ENCODE measurements around the gene RECQL5.
"Not testable (repeated sequence)": the region's sequence is repeated elsewhere in the genome, so short reads cannot be mapped to it uniquely, and the experiment has no call there.

RECQL5 gene

GRCh38 chr17:75611851-75612429 lies 55.0 kb downstream of the RECQL5 start:
- ATAC-seq, result no peak
- Mint-ChIP-seq H3K4me1 (peaks cover 2% of the 10 kb centered on the region), H3K27ac (no peak overlapping the region), H3K4me3 (no peak overlapping the region), H3K9me3 (no peaks in the 10 kb centered on the region), H3K36me3 (no peaks in the 10 kb centered on the region)
- no peak for DNase-seq (ENCODE audit: low spot score in 2 of 2)

DNA sequence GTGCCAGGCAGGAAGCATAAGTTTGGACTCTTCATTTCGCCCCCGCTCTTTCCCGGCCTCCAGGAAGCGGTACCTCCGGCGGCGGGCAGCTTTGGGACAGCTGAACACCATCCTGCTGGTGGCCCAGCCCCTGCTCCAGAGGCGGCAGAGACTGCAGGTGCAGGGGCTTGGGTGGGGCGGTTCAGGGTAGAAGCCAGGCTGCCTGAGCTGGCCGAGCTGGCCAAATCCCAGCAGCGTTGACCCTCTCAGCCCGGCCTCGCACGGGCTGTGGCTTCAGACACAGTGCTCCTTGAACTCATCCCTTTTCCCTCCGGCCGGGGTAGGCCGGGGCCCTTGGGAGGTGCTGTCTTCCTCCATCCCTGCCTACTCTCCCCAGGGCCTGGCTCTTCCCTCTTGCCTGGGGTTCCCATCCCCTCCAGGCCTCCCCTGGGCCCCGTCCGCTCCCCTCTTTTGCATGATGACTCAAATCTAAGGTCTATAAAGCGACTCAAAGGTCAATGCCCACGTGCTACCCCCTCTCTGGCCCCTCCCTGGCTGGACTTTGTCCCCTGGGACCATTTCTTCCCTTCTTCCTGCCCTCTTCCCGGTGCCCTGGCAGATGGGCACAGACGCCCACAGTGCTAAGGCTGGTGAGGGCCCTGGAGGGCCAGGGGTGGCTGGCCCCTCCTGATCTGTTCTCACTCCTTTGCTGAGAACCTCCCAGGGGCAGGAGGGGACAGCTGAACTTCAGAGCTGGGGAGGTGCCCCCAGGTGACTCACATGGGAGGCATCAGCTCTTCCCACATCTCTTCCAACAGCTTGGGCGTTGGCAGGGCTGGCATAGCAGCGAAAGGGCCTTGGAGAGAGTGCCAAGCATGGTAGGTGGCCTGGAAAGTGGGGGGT lies 56.6 kb downstream of the RECQL5 start:
- peaks cover 5% of the 10 kb centered on the region for H3K4me1 Mint-ChIP-seq
- H3K9me3 Mint-ChIP-seq, result no peaks in the 10 kb centered on the region
- no peaks in the 10 kb centered on the region for H3K36me3 Mint-ChIP-seq
- DNase-seq (ENCODE audit: low spot score in 2 of 2) (no peak), ATAC-seq (peak; percentile 14)
- no peak overlapping the region for H3K4me3 Mint-ChIP-seq
- H3K27ac Mint-ChIP-seq, result no peak overlapping the region

DNA sequence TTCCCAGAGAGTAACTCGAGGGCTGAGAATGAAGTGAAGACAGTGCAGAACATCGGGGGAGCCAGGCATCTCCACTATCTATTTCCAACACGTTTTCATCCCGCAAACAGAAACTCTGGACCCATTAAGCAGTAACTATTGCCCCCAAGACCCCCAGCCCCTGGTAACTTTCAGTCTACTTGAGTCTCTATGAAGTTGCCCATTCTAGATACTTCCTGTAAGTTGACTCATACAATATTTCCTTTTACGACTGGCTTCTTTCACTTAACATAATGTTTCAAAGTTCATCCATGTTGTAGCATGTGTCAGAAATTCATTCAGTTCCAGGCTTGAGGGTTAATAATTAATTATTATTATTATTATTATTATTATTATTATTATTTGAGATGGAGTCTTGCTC lies 59.9 kb downstream of the RECQL5 start:
- H3K4me1 Mint-ChIP-seq, result peaks cover 5% of the 10 kb centered on the region
- H3K27ac Mint-ChIP-seq, result no peak overlapping the region
- DNase-seq (ENCODE audit: low spot score in 2 of 2), result no peak
- no peak overlapping the region for H3K4me3 Mint-ChIP-seq
- H3K36me3 Mint-ChIP-seq, result no peaks in the 10 kb centered on the region
- no peak for ATAC-seq
- no peaks in the 10 kb centered on the region for H3K9me3 Mint-ChIP-seq

DNA sequence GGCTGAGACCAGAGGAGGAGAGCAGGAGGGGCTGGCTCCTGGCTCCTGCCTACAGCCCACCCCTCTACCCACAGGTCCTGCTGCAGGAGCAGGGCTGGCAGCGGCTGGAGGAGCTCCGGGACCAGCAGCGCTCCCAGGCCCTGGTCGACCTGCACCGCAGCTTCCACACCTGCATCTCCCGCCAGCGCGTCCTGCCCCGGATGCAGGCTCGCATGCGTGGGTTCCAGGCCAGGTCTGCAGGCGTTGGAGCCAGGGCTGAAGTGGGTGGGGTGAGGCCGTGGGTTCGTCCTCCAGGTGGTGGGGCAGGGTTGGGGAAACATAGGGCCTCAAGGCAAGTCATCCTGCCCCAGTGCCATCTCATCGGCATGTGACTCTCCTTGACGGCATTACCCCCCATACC lies 61.2 kb downstream of the RECQL5 start:
- Mint-ChIP-seq H3K4me3 (no peak overlapping the region), H3K27ac (no peak overlapping the region)
- DNase-seq (ENCODE audit: low spot score in 2 of 2), result no peak

GRCh38 chr17:75604034-75604695 lies 62.8 kb downstream of the RECQL5 start:
- no peak overlapping the region for H3K4me3 Mint-ChIP-seq
- peak overlapping the region; percentile 1 for H3K27ac Mint-ChIP-seq
- DNase-seq (ENCODE audit: low spot score in 2 of 2) (no peak), ATAC-seq (peak; percentile 41)
- H3K4me1 Mint-ChIP-seq, result peaks cover 11% of the 10 kb centered on the region
- H3K36me3 Mint-ChIP-seq, result no peaks in the 10 kb centered on the region
- no peaks in the 10 kb centered on the region for H3K9me3 Mint-ChIP-seq

More for the DNA sequence above, 61.2 kb downstream of the RECQL5 start:
- Mint-ChIP-seq H3K9me3 (no peaks in the 10 kb centered on the region), H3K4me1 (peaks cover 11% of the 10 kb centered on the region), H3K36me3 (no peaks in the 10 kb centered on the region)
- ATAC-seq, result no peak

DNA sequence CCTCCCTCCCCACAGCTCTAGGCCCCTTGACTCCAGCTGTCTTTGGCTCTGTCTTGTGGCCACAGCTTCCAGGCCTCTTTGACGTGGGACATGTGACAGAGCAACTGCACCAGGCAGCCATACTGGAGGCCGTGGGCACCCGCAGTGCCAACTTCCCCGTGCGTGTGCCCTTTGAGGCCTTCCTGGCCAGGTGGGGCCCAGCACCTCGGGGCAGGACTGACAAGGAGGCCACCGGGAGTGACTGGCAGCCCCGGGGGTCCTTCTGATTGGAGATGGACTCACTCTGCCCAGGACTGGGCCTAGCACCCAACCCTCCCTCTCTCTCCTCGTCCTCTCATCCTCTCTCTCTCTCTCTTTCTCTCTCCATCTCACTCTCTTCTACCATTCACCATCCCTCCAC lies 63.8 kb downstream of the RECQL5 start:
- H3K4me1 Mint-ChIP-seq, result peaks cover 11% of the 10 kb centered on the region
- no peak for DNase-seq (ENCODE audit: low spot score in 2 of 2)
- no peak for ATAC-seq
- peak overlapping the region; percentile 1 for H3K27ac Mint-ChIP-seq
- no peaks in the 10 kb centered on the region for H3K9me3 Mint-ChIP-seq
- H3K36me3 Mint-ChIP-seq, result no peaks in the 10 kb centered on the region
- H3K4me3 Mint-ChIP-seq, result no peak overlapping the region

DNA sequence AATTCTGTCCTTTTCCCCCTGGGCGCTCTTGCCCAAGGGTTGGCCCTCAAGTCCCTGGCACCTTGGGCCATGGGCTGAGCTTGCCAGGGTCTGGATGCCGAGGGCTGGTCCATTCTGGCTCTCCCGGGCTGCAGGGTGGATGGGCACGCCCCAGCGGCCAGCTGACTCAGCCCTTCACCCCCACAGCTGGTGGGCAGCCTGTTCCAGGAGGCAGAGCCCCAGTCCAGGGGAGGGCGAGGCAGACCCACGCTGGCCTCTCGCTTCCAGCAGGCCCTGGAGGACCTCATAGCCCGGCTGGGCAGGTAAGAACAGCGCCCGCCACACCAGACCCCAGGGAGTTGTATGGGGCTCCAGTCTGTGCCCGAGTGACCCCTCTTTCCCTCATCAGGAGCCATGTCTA lies 64.3 kb downstream of the RECQL5 start:
- Mint-ChIP-seq H3K27ac (peak overlapping the region; percentile 58), H3K4me3 (no peak overlapping the region), H3K9me3 (no peaks in the 10 kb centered on the region)

GRCh38 chr17:75601057-75601987 lies 65.6 kb downstream of the RECQL5 start:
- DNase-seq (ENCODE audit: low spot score in 2 of 2) (peak; percentile 58 to 86), ATAC-seq (peak; percentile 74)
- Mint-ChIP-seq H3K9me3 (no peaks in the 10 kb centered on the region), H3K27ac (no peak overlapping the region), H3K4me1 (peaks cover 6% of the 10 kb centered on the region), H3K36me3 (no peaks in the 10 kb centered on the region), H3K4me3 (no peak overlapping the region)

More for the DNA sequence above, 64.3 kb downstream of the RECQL5 start:
- DNase-seq (ENCODE audit: low spot score in 2 of 2), result no peak
- Mint-ChIP-seq H3K4me1 (peaks cover 11% of the 10 kb centered on the region), H3K36me3 (no peaks in the 10 kb centered on the region)
- no peak for ATAC-seq

DNA sequence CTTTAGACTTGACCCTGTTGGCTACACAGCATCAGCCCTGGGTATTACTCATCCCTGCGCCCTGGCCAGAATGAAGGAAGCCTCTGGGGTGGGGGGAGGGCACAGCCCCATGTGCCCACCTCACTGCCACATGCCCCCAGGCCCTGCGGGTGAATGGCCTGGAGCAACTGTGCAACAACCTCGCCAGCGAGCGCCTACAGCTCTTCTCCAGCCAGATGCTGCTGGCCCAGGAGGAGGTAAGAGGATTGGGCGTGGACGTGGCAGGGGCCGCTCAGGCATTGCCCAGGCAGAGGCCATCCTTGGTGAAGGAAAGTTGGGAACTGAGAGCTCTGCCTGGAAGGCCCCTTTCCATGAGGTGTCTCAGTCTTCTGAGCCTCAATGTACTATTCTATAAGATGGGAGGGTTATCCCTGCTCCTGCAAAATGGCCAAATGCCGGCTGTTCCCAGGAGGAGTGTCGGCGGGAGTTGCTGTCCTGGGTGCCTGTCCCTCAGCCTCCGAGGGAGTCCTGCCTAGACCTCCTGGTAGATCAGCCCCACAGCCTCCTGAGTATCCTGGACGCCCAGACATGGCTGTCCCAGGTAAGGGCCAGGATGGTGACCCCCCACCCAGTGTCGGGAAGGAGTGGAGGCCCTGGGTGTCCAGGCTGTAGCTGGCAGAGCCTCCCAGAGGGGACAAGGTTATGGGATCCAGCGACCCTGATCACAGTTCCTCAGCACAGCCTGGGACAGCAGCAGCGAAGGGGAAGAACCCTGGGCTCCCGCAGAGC lies 70.5 kb downstream of the RECQL5 start:
- Mint-ChIP-seq H3K4me1 (peaks cover 5% of the 10 kb centered on the region), H3K36me3 (no peaks in the 10 kb centered on the region), H3K4me3 (no peak overlapping the region), H3K9me3 (no peaks in the 10 kb centered on the region), H3K27ac (no peak overlapping the region)
- ATAC-seq (no peak), DNase-seq (ENCODE audit: low spot score in 2 of 2) (no peak)

GRCh38 chr17:75595920-75596313 lies 71.0 kb downstream of the RECQL5 start:
- H3K36me3 Mint-ChIP-seq, result no peaks in the 10 kb centered on the region

GRCh38 chr17:75595284-75595919 lies 71.6 kb downstream of the RECQL5 start:
- ATAC-seq (no peak), DNase-seq (ENCODE audit: low spot score in 2 of 2) (no peak)
- H3K9me3 Mint-ChIP-seq, result no peaks in the 10 kb centered on the region
- peaks cover 8% of the 10 kb centered on the region for H3K4me1 Mint-ChIP-seq
- no peak overlapping the region for H3K27ac Mint-ChIP-seq
- H3K4me3 Mint-ChIP-seq, result no peak overlapping the region
- H3K36me3 Mint-ChIP-seq, result no peaks in the 10 kb centered on the region

More at GRCh38 chr17:75595920-75596313, 71.0 kb downstream of the RECQL5 start:
- peaks cover 5% of the 10 kb centered on the region for H3K4me1 Mint-ChIP-seq
- DNase-seq (ENCODE audit: low spot score in 2 of 2), result no peak
- no peak overlapping the region for H3K4me3 Mint-ChIP-seq
- ATAC-seq, result no peak
- no peak overlapping the region for H3K27ac Mint-ChIP-seq
- no peaks in the 10 kb centered on the region for H3K9me3 Mint-ChIP-seq

GRCh38 chr17:75594499-75595283 lies 72.3 kb downstream of the RECQL5 start:
- ATAC-seq (no peak), DNase-seq (ENCODE audit: low spot score in 2 of 2) (no peak)
- H3K36me3 Mint-ChIP-seq, result no peaks in the 10 kb centered on the region
- no peak overlapping the region for H3K4me3 Mint-ChIP-seq
- H3K4me1 Mint-ChIP-seq, result peaks cover 8% of the 10 kb centered on the region
- no peaks in the 10 kb centered on the region for H3K9me3 Mint-ChIP-seq
- H3K27ac Mint-ChIP-seq, result no peak overlapping the region

DNA sequence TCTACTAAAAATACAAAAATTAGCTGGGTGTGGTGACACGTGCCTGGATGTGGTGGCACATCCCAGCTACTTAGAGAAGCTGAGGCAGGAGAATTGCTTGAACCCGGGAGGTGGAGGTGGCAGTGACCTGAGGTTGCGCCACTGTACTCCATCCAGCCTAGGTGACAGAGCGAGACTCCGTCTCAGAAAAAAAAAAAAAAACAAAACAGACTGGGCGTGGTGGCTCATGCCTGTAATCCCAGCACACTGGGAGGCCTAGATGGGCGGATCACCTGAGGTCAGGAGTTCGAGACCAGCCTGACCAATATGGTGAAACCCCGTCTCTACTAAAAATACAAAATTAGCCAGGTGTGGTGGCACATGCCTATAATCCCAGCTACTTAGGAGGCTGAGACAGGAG lies 73.5 kb downstream of the RECQL5 start:
- ATAC-seq; H3K36me3 Mint-ChIP-seq; H3K4me3 Mint-ChIP-seq; H3K27ac Mint-ChIP-seq; H3K4me1 Mint-ChIP-seq; H3K9me3 Mint-ChIP-seq; DNase-seq (ENCODE audit: low spot score in 2 of 2): not testable (repeated sequence)
